Hepatocyte (in vitro differentiated cells): Measurements from ENCODE around the gene NUAK1. TPM values are rescaled to one million over a fixed set of nuclear protein-coding genes. Genes with fewer than 3 reads are reported as not detected.

Experiments
- DNase-seq: peaks from one replicate; pipeline ENCODE4 v3.0.0-alpha.2; 2016; ENCODE audit warnings: low spot score
- H2AFZ ChIP-seq: fragments of 200-600 bp; sonication (generic); 2 replicates; pipeline ENCODE4 v1.6.0; 2016; ENCODE audit warnings: antibody characterized with exemption, mild to moderate bottlenecking
- H3K27ac ChIP-seq: fragments of 200-600 bp; sonication (generic); 2 replicates; pipeline ENCODE4 v1.5.1; 2016; ENCODE audit warnings: mild to moderate bottlenecking
- H3K27me3 ChIP-seq: fragments of 200-600 bp; sonication (generic); 2 replicates; pipeline ENCODE4 v1.6.1; 2016
- H3K36me3 ChIP-seq: fragments of 200-600 bp; sonication (generic); replicated peaks from 2 replicates; pipeline ENCODE4 v1.5.1; 2016; ENCODE audit warnings: low read depth; ENCODE audit not compliant: insufficient read depth
- H3K4me1 ChIP-seq: fragments of 200-600 bp; sonication (generic); 2 replicates; pipeline ENCODE4 v1.5.1; 2016; ENCODE audit warnings: mild to moderate bottlenecking, moderate library complexity; ENCODE audit not compliant: insufficient read depth
- H3K4me2 ChIP-seq: fragments of 200-600 bp; sonication (generic); 2 replicates; pipeline ENCODE4 v1.6.0; 2016
- H3K4me3 ChIP-seq: fragments of 200-600 bp; sonication (generic); 2 replicates; pipeline ENCODE4 v1.5.1; 2016; ENCODE audit warnings: mild to moderate bottlenecking
- H3K79me2 ChIP-seq: fragments of 200-600 bp; sonication (generic); 2 replicates; pipeline ENCODE4 v1.6.0; 2017; ENCODE audit warnings: mild to moderate bottlenecking
- H3K9me2 ChIP-seq: fragments of 200-600 bp; sonication (generic); replicated peaks from 2 replicates; pipeline ENCODE4 v1.6.0; 2017; ENCODE audit warnings: mild to moderate bottlenecking; ENCODE audit not compliant: insufficient read depth
- H3K9me3 ChIP-seq: fragments of 200-600 bp; sonication (generic); 2 replicates; pipeline ENCODE4 v1.5.1; 2016; ENCODE audit warnings: low read depth, mild to moderate bottlenecking
- H4K20me1 ChIP-seq: fragments of 200-600 bp; sonication (generic); 2 replicates; pipeline ENCODE4 v1.6.0; 2016; ENCODE audit warnings: mild to moderate bottlenecking; ENCODE audit not compliant: insufficient read depth, poor library complexity, severe bottlenecking
- EZH2 ChIP-seq: fragments of 200-600 bp; sonication (generic); IDR thresholded peaks from 2 replicates; pipeline ENCODE4 v1.6.1; 2016; ENCODE audit warnings: antibody characterized with exemption, mild to moderate bottlenecking, borderline replicate concordance
- EZH2phosphoT487 ChIP-seq: fragments of 200-600 bp; sonication (generic); IDR thresholded peaks from one replicate; pipeline ENCODE4 v1.6.1; 2018; ENCODE audit warnings: antibody characterized with exemption, mild to moderate bottlenecking, low read depth, moderate library complexity; ENCODE audit not compliant: unreplicated experiment, severe bottlenecking
- WGBS: methylation state at CpG from one replicate; pipeline ENCODE4 v1.1.6; 2016; ENCODE audit warnings: low lambda C conversion rate; ENCODE audit errors: missing lambda C conversion rate; 5-methylcytosine and 5-hydroxymethylcytosine counted together
- polyA plus RNA-seq: library from polyadenylated mRNA; unstranded; fragments of >200 nt; fragmentation: Nextera tagmentation; extraction: Ambion mirVana; gene quantifications from 2 replicates; pipeline ENCODE4 v1.2.1, GENCODE V29; 2016
- total RNA-seq: library from RNA; depleted of rRNA; stranded (reverse); fragments of >200 nt; gene quantifications from 2 replicates; pipeline ENCODE4 v1.2.3, GENCODE V29; 2014
- TF ChIP-seq, protein P1 (sequence below): fragments of 200-600 bp; sonication (generic); IDR thresholded peaks from 2 replicates; pipeline ENCODE4 v1.5.1; 2016; ENCODE audit warnings: antibody characterized with exemption, mild to moderate bottlenecking; ENCODE audit not compliant: poor library complexity

NUAK1 gene
- total and polyA plus RNA-seq, 2 experiments from 2014 or later: 3.5 to 13.0 TPM

DNA sequence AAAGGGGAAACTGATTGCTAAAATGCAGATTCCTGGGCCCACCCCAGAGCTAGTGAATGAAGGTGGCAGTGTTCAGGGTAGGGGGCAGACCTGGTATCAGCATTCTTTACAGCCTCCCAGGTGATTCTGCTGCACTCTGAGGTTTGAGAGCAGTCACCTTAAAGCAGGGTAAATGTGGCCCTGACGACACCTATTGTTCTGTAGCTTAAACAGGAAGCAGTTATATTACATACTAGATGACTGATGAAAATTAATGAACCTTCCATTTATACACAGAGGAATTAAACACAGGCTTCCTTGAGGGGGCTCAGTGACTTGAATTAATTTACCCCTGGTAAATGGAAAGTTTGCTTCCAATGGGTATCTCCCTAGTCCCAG, 25.3 kb downstream of the NUAK1 start:
- Histone ChIP-seq H3K9me2 (no peaks in the 10 kb centered on the region), H3K4me3 (no peak overlapping the region), H4K20me1 (no peaks in the 10 kb centered on the region), H3K36me3 (no peaks in the 10 kb centered on the region), H3K27ac (no peak overlapping the region), H3K9me3 (no peaks in the 10 kb centered on the region), H3K4me2 (no peak overlapping the region), H2AFZ (no peak overlapping the region), H3K4me1 (peaks cover 62% of the 10 kb centered on the region), H3K79me2 (peaks cover 67% of the 10 kb centered on the region), H3K27me3 (no peaks in the 10 kb centered on the region)
- WGBS: 80% methylated on average over 1 of the region's 1 CpG
- DNase-seq: no peak
- TF ChIP-seq EZH2 (no peak), EZH2phosphoT487 (no peak)
- TF ChIP-seq, protein P1, sequence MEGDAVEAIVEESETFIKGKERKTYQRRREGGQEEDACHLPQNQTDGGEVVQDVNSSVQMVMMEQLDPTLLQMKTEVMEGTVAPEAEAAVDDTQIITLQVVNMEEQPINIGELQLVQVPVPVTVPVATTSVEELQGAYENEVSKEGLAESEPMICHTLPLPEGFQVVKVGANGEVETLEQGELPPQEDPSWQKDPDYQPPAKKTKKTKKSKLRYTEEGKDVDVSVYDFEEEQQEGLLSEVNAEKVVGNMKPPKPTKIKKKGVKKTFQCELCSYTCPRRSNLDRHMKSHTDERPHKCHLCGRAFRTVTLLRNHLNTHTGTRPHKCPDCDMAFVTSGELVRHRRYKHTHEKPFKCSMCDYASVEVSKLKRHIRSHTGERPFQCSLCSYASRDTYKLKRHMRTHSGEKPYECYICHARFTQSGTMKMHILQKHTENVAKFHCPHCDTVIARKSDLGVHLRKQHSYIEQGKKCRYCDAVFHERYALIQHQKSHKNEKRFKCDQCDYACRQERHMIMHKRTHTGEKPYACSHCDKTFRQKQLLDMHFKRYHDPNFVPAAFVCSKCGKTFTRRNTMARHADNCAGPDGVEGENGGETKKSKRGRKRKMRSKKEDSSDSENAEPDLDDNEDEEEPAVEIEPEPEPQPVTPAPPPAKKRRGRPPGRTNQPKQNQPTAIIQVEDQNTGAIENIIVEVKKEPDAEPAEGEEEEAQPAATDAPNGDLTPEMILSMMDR: no peak

DNA sequence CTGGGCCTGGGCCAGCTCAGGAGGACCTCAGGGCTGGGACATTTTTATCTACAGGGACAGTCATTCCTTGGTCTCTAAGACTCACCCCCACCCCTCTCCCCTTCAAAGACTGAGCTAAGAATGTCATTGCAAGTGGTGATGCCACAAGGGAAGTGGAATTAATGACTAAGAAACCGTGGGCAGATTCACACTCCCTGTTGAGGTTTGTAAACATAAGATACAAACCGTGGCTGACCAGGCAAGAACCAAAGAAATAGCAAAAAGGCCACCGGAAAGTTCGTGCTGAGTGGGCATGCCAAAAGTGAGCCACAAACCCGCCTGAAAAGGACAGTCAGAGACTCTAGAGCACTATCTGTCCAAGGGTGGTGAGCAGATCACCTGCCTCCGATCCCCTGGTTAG, 25.7 kb downstream of the NUAK1 start:
- no peak for TF ChIP-seq EZH2phosphoT487
- TF ChIP-seq, protein P1: no peak
- no peak for TF ChIP-seq EZH2
- Histone ChIP-seq H3K36me3 (no peaks in the 10 kb centered on the region), H3K27ac (no peak overlapping the region), H3K27me3 (no peaks in the 10 kb centered on the region), H3K4me2 (no peak overlapping the region), H3K4me3 (no peak overlapping the region), H2AFZ (no peak overlapping the region), H3K9me2 (no peaks in the 10 kb centered on the region), H3K9me3 (no peaks in the 10 kb centered on the region), H4K20me1 (no peaks in the 10 kb centered on the region), H3K4me1 (peaks cover 62% of the 10 kb centered on the region), H3K79me2 (peaks cover 64% of the 10 kb centered on the region)
- DNase-seq: no peak
- 70% methylated on average over 6 of the region's 6 CpGs for WGBS

DNA sequence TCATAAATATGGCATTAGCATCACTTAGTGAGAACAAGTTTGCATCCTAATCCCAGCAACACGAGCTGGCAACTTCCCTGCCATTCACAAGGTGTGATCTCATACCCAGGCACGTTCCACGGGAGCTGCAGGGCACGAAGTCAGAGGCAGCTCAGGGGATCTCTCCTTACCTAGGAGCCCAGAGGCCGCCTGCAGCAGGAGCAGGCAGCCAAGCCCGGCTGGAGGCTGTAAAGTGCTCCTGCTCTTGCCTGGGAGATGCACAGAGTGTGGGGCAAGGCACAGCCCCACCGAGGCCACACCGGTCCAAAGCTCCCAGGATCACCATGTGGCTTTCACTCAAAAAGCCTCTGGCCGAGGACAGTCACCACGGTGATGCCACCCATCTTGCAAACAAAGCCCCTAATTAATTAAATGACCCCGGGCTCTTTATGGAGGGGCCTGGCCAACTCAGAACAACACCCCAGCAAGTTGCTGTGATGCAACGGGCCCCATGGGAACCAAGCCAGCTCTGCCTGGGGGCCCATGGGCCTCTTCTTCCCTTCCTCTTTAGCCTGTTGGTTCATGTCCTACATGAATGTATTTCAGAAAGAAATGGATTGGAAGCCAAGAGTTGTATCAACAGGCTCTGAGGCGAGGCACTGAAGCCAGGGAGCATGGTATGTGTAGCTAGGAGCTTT, 26.5 kb downstream of the NUAK1 start:
- Histone ChIP-seq H3K4me2 (peak overlapping the region; percentile 10), H3K4me1 (peaks cover 67% of the 10 kb centered on the region), H3K9me3 (no peaks in the 10 kb centered on the region), H4K20me1 (no peaks in the 10 kb centered on the region), H3K27me3 (no peaks in the 10 kb centered on the region), H3K4me3 (no peak overlapping the region), H3K27ac (no peak overlapping the region), H3K9me2 (no peaks in the 10 kb centered on the region), H2AFZ (no peak overlapping the region), H3K36me3 (no peaks in the 10 kb centered on the region), H3K79me2 (peaks cover 57% of the 10 kb centered on the region)
- 58% methylated on average over 13 of the region's 13 CpGs for whole genome bisulfite sequencing
- DNase-seq: no peak
- TF ChIP-seq, protein P1: no peak
- no peak for TF ChIP-seq EZH2phosphoT487
